Natural killer cell treated with Interleukin-12 subunit alpha and Interleukin-12 subunit beta and Interleukin-15 and Interleukin-18, amount 100 ng/mL, for 72 hours (primary cell): ENCODE results near the gene H3-3A. TPM values are rescaled to one million over a fixed set of nuclear protein-coding genes. Genes with fewer than 3 reads are reported as not detected.

ENCODE experiments used
- ATAC-seq, 2 donors: fragments of 150-1000 bp; cut with Tn5 transposase in 1 of 2; sonication (Bioruptor Pico), chemical (Tn5 transposase) in 1 of 2; 2 replicates each; pipeline ENCODE4 v1.10.0; 2021
- DNase-seq: peaks from one replicate; pipeline ENCODE4 v3.0.0; 2022; ENCODE audit warnings: low spot score
- H3K27ac Mint-ChIP-seq, 2 donors: 1 replicate in 1 of 2; 2 replicates in 1 of 2; pipeline ENCODE4 v1.8.0; 2022; ENCODE audit warnings: mixed read lengths in 2 of 2, mild to moderate bottlenecking in 1 of 2, moderate library complexity in 1 of 2
- H3K27me3 Mint-ChIP-seq, 2 donors: 1 replicate in 1 of 2; 2 replicates in 1 of 2; pipeline ENCODE4 v1.8.0; 2022; ENCODE audit warnings: mixed read lengths in 2 of 2
- H3K36me3 Mint-ChIP-seq: one replicate; pipeline ENCODE4 v1.8.0; 2022; ENCODE audit warnings: mixed read lengths
- H3K4me1 Mint-ChIP-seq, 2 donors: 1 replicate in 1 of 2; 2 replicates in 1 of 2; pipeline ENCODE4 v1.8.0; 2022; ENCODE audit warnings: low read depth in 2 of 2, mixed read lengths in 2 of 2, mild to moderate bottlenecking in 1 of 2
- H3K4me3 Mint-ChIP-seq: one replicate; pipeline ENCODE4 v1.8.0; 2022; ENCODE audit warnings: mixed read lengths
- H3K9me3 Mint-ChIP-seq: 2 replicates; pipeline ENCODE4 v1.8.0; 2022; ENCODE audit warnings: mixed read lengths
- total RNA-seq, 2 donors: library from RNA; stranded (reverse); gene quantifications; one replicate each; pipeline ENCODE4 v1.2.3, GENCODE V29; 2022

Gene H3-3A
- total RNA-seq, 2 donors from 2014 or later = 174 to 259 TPM

- peaks cover 29 to 40% of the 10 kb centered on the region in 2 donors for H3K4me1 Mint-ChIP-seq
- peak overlapping the region; percentile 80 to 91 for H3K27ac Mint-ChIP-seq
- H3K4me3 Mint-ChIP-seq = peak overlapping the region; percentile 97
- H3K36me3 Mint-ChIP-seq = peaks cover 23% of the 10 kb centered on the region
- no peaks in the 10 kb centered on the region for H3K9me3 Mint-ChIP-seq
- DNase-seq = peak; percentile 76
- ATAC-seq = peak; percentile 74 to 80
- no peaks in the 10 kb centered on the region for H3K27me3 Mint-ChIP-seq
Observed at GRCh38 chr1:226061841-226062557, 517 bp upstream of the H3-3A start.

GRCh38 chr1:226063224-226063976, 884 bp downstream of the H3-3A start:
- Mint-ChIP-seq H3K36me3 (peaks cover 29% of the 10 kb centered on the region), H3K27ac (peak overlapping the region; percentile 91 to 98), H3K4me1 (peaks cover 34 to 48% of the 10 kb centered on the region in 2 donors), H3K4me3 (peak overlapping the region; percentile 97), H3K9me3 (no peaks in the 10 kb centered on the region), H3K27me3 (no peaks in the 10 kb centered on the region)
- peak; percentile 70 for DNase-seq
- peak; percentile 6 to 18 for ATAC-seq

- H3K36me3 Mint-ChIP-seq = peaks cover 34% of the 10 kb centered on the region
- peak overlapping the region; percentile 97 for H3K4me3 Mint-ChIP-seq
- H3K27me3 Mint-ChIP-seq = no peaks in the 10 kb centered on the region
- no peak for ATAC-seq
- peak overlapping the region; percentile 91 to 98 for H3K27ac Mint-ChIP-seq
- no peak for DNase-seq
- peaks cover 40 to 54% of the 10 kb centered on the region in 2 donors for H3K4me1 Mint-ChIP-seq
- H3K9me3 Mint-ChIP-seq = no peaks in the 10 kb centered on the region
Observed at GRCh38 chr1:226063977-226064815, 1.7 kb downstream of the H3-3A start.

- Mint-ChIP-seq H3K4me1 (peaks cover 41 to 56% of the 10 kb centered on the region in 2 donors), H3K4me3 (peak overlapping the region; percentile 97), H3K27me3 (no peaks in the 10 kb centered on the region), H3K9me3 (no peaks in the 10 kb centered on the region), H3K36me3 (peaks cover 37% of the 10 kb centered on the region), H3K27ac (peak overlapping the region; percentile 91 to 98)
- ATAC-seq (no peak), DNase-seq (no peak)
Observed at GRCh38 chr1:226064816-226065248, 2.3 kb downstream of the H3-3A start.

- peaks cover 49% of the 10 kb centered on the region for H3K36me3 Mint-ChIP-seq
Observed at GRCh38 chr1:226066415-226067078, 4.0 kb downstream of the H3-3A start.

GRCh38 chr1:226069811-226070489, 7.4 kb downstream of the H3-3A start:
- Mint-ChIP-seq H3K27me3 (no peaks in the 10 kb centered on the region), H3K4me1 (peaks cover 37 to 43% of the 10 kb centered on the region in 2 donors), H3K9me3 (no peaks in the 10 kb centered on the region), H3K4me3 (peak overlapping the region; percentile 63), H3K36me3 (peaks cover 45% of the 10 kb centered on the region), H3K27ac (peak overlapping the region; percentile 57 to 69)
- DNase-seq = no peak
- ATAC-seq = peak; percentile 80 to 89

More at GRCh38 chr1:226066415-226067078, 4.0 kb downstream of the H3-3A start:
- peak overlapping the region; percentile 97 for H3K4me3 Mint-ChIP-seq
- no peak for DNase-seq
- H3K4me1 Mint-ChIP-seq = peaks cover 42 to 55% of the 10 kb centered on the region in 2 donors
- ATAC-seq = no peak
- no peaks in the 10 kb centered on the region for H3K27me3 Mint-ChIP-seq
- peak overlapping the region; percentile 69 to 98 for H3K27ac Mint-ChIP-seq
- H3K9me3 Mint-ChIP-seq = no peaks in the 10 kb centered on the region

GRCh38 chr1:226072347-226072746, 9.8 kb downstream of the H3-3A start:
- DNase-seq = no peak
- Mint-ChIP-seq H3K9me3 (no peaks in the 10 kb centered on the region), H3K27ac (peak overlapping the region in 1 of 2 donors; percentile 10), H3K27me3 (no peaks in the 10 kb centered on the region), H3K4me1 (peaks cover 22 to 24% of the 10 kb centered on the region in 2 donors), H3K4me3 (no peak overlapping the region), H3K36me3 (peaks cover 31% of the 10 kb centered on the region)
- no peak for ATAC-seq

GRCh38 chr1:226073184-226073950, 10.9 kb downstream of the H3-3A start:
- no peaks in the 10 kb centered on the region for H3K9me3 Mint-ChIP-seq
- DNase-seq (no peak), ATAC-seq (no peak)
- H3K4me3 Mint-ChIP-seq = no peak overlapping the region
- peaks cover 18% of the 10 kb centered on the region in 2 donors for H3K4me1 Mint-ChIP-seq
- no peaks in the 10 kb centered on the region for H3K27me3 Mint-ChIP-seq
- peak overlapping the region; percentile 8 to 62 for H3K27ac Mint-ChIP-seq
- H3K36me3 Mint-ChIP-seq = peaks cover 25% of the 10 kb centered on the region

GRCh38 chr1:226074046-226074445, 11.5 kb downstream of the H3-3A start:
- H3K36me3 Mint-ChIP-seq = peaks cover 20% of the 10 kb centered on the region
- DNase-seq (no peak), ATAC-seq (no peak)
- peak overlapping the region; percentile 8 to 62 for H3K27ac Mint-ChIP-seq
- no peaks in the 10 kb centered on the region for H3K9me3 Mint-ChIP-seq
- no peaks in the 10 kb centered on the region for H3K27me3 Mint-ChIP-seq
- no peak overlapping the region for H3K4me3 Mint-ChIP-seq
- H3K4me1 Mint-ChIP-seq = peaks cover 12% of the 10 kb centered on the region in 2 donors

- Mint-ChIP-seq H3K4me3 (no peak overlapping the region), H3K4me1 (peaks cover 0 to 3% of the 10 kb centered on the region in 2 donors), H3K27ac (no peak overlapping the region), H3K36me3 (peaks cover 6% of the 10 kb centered on the region), H3K9me3 (no peaks in the 10 kb centered on the region), H3K27me3 (peaks cover 0 to 2% of the 10 kb centered on the region in 2 donors)
- no peak for ATAC-seq
- no peak for DNase-seq
Observed at GRCh38 chr1:226076378-226076777, 13.9 kb downstream of the H3-3A start.

- Mint-ChIP-seq H3K9me3 (no peaks in the 10 kb centered on the region), H3K27ac (no peak overlapping the region)
Observed at GRCh38 chr1:226078374-226078773, 15.9 kb downstream of the H3-3A start.

GRCh38 chr1:226082587-226082917, 20.0 kb downstream of the H3-3A start:
- peaks cover 12 to 14% of the 10 kb centered on the region in 2 donors for H3K4me1 Mint-ChIP-seq
- DNase-seq (no peak), ATAC-seq (no peak)
- peak overlapping the region; percentile 46 to 73 for H3K27ac Mint-ChIP-seq
- no peaks in the 10 kb centered on the region for H3K9me3 Mint-ChIP-seq
- H3K27me3 Mint-ChIP-seq = peaks cover 0 to 2% of the 10 kb centered on the region in 2 donors
- no peaks in the 10 kb centered on the region for H3K36me3 Mint-ChIP-seq
- peak overlapping the region; percentile 82 for H3K4me3 Mint-ChIP-seq

More at GRCh38 chr1:226078374-226078773, 15.9 kb downstream of the H3-3A start:
- H3K4me3 Mint-ChIP-seq = no peak overlapping the region
- peaks cover 0 to 2% of the 10 kb centered on the region in 2 donors for H3K27me3 Mint-ChIP-seq
- H3K4me1 Mint-ChIP-seq = peaks cover 11 to 13% of the 10 kb centered on the region in 2 donors
- no peaks in the 10 kb centered on the region for H3K36me3 Mint-ChIP-seq
- ATAC-seq (no peak), DNase-seq (no peak)
